Measurements from ENCODE around the gene SLC49A3.

DNA sequence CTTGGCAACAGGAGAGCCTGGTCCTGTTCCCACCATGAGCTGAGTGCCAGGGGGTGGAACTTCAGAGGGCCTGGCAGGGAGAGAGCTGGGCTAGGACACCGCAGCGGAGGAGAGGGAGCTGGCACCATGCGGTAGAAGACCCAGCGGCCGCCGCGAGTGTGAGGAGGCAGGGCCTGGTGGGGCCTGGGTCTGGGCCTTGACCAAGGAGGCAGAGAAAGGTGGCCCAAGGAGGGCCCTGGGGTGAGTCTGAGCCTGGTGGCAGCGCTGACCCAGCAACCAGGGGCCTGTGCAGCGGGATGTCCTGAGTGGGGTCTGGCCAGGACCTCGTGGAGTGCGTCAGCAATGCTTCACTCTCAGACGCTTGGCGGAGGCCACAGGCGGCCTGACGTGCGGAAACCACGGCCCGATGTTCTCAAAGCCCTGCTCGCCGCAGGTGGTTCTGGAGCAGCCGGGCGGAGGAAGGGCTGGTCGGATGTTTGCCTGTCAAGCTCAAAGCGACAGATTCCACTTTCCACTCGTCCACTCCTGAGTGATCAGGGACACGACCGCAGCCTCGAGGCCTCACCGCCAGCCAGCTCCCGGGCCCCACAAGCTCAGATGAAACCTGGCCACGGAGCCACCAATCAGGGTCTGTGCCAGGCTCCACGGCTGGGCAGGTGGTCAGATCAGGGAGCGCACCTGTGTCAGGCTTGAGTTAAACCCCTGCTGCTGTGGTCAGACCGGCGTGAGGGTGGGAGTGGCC, 35.7 kb downstream of the SLC49A3 start:
- TF ChIP-seq, protein P1, sequence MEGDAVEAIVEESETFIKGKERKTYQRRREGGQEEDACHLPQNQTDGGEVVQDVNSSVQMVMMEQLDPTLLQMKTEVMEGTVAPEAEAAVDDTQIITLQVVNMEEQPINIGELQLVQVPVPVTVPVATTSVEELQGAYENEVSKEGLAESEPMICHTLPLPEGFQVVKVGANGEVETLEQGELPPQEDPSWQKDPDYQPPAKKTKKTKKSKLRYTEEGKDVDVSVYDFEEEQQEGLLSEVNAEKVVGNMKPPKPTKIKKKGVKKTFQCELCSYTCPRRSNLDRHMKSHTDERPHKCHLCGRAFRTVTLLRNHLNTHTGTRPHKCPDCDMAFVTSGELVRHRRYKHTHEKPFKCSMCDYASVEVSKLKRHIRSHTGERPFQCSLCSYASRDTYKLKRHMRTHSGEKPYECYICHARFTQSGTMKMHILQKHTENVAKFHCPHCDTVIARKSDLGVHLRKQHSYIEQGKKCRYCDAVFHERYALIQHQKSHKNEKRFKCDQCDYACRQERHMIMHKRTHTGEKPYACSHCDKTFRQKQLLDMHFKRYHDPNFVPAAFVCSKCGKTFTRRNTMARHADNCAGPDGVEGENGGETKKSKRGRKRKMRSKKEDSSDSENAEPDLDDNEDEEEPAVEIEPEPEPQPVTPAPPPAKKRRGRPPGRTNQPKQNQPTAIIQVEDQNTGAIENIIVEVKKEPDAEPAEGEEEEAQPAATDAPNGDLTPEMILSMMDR (conservative IDR thresholded peaks at IDR 0.05): no peak
- no peak for TF ChIP-seq EZH2 (IDR thresholded peaks at IDR 0.05; ENCODE audit: low read depth)

Measured in PC-9 (cell line).